NOMO-1 (cell line): ENCODE measurements around the gene TUBGCP2.

Source experiments
- DNase-seq, 2 experiments: peaks; one replicate each; lab custom pipeline; 2025; ENCODE audit not compliant: unreplicated experiment in 2 of 2; lab: John Stamatoyannopoulos, UW

Gene TUBGCP2

GRCh38 chr10:133344236-133344635, 35.6 kb upstream of the TUBGCP2 start:
- DNase-seq: no peak

- DNase-seq: no peak
These were observed 34.9 kb upstream of the TUBGCP2 start for GRCh38 chr10:133343558-133343957.

GRCh38 chr10:133342942-133343341, 34.3 kb upstream of the TUBGCP2 start:
- no peak for DNase-seq

GRCh38 chr10:133341983-133342382, 33.3 kb upstream of the TUBGCP2 start:
- no peak for DNase-seq

- DNase-seq: no peak
These were observed 31.2 kb upstream of the TUBGCP2 start for GRCh38 chr10:133339708-133340380.

- no peak for DNase-seq
These were observed 29.7 kb upstream of the TUBGCP2 start for GRCh38 chr10:133338080-133339071.

GRCh38 chr10:133337370-133337725, 28.7 kb upstream of the TUBGCP2 start:
- no peak for DNase-seq

GRCh38 chr10:133336577-133337369, 28.1 kb upstream of the TUBGCP2 start, which contains the start of gene CALY:
TSS of gene CALY (minus strand) at chr10:133336896. CDS start at chr10:133328989, 7,907 bp downstream.
- no peak for DNase-seq

GRCh38 chr10:133336118-133336576, 27.5 kb upstream of the TUBGCP2 start:
- DNase-seq: no peak

- DNase-seq: peak in 1 of 2 experiments; percentile 4
These were observed 26.8 kb upstream of the TUBGCP2 start for GRCh38 chr10:133335246-133336117.

- no peak for DNase-seq
These were observed 26.0 kb upstream of the TUBGCP2 start for GRCh38 chr10:133334503-133335245.

- no peak for DNase-seq
These were observed 24.4 kb upstream of the TUBGCP2 start for GRCh38 chr10:133332936-133333699.

GRCh38 chr10:133329491-133330202, 21.0 kb upstream of the TUBGCP2 start:
- DNase-seq: peak; percentile 72 to 78

GRCh38 chr10:133328358-133329343, 20.0 kb upstream of the TUBGCP2 start:
- no peak for DNase-seq

- DNase-seq: no peak
These were observed 19.1 kb upstream of the TUBGCP2 start for GRCh38 chr10:133327651-133328357.
